Activated CD8-positive, alpha-beta memory T cell treated with anti-CD3 and anti-CD28 coated beads for 4 hours (primary cell): ENCODE results near the gene HTRA3.

Experiments used
- DNase-seq, 2 donors: peaks; one replicate each; pipeline ENCODE4 v3.0.0-alpha.2; 2020; ENCODE audit warnings: low read depth in 2 of 2

HTRA3 gene

GRCh38 chr4:8308856-8309771 is 39.6 kb downstream of the HTRA3 start:
- no peak for DNase-seq

DNA sequence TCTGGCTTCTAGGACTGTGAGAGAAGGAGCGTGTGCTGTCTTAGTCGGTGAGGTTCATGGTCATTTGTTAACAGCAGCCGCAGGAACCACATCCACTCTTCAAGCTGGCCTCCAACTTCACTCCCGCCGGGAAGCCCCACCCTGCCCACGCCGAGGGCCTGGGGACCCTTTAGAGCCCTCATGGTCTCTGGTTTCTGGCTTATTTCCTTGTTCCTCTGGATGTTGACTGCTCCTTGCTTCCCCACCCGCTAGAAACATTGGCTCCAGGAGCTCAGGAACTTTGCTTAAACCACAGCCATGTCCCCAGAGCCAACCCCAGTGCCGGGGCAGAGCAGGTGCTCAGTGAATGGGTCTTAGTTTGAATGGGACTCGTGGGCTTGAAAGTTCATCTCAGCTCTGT is 40.8 kb downstream of the HTRA3 start:
- DNase-seq = no peak

DNA sequence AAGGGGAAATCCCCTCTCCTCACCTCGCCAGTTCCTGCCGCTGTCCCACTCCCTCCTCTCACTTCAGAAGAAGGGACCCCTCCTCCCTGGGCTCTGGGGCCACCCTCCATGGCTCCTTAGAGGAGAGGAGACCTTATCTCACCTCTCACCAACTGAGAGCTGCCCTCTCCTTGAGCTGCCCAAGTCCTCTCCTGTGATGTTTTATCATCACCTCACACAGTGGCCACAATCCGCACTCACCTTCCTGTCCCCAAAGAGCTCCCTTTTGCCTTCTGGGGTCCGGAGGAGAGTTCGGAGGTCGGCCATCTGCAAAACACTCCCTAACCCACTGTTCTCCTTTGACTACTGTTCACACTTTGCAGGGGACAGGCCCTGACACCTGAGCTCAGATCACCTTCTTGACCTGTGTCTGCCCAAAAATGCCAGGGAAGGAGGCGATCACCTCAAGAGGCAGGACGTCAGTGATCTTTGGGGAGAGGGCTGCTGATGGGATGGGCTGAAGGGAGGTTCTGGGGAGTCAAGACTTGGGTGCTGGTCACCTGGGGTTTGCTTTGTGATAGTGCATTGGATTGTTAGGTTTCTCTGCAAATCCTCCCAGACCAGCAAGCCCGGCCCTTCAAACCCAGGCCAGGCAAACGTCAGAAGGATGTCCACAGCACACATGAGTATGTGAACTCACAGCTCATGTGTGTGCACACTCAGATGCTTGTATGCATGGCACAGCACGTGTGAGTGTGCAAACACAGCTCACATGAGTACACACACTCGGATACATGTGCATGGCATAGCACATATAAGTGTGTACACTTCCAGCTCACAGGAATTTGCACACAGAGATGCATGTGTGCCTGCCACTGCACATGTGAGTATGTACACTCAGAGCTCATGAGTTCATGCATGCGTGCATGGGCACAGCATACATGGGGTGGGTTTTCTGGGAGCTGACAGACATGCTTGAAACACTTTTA is 41.8 kb downstream of the HTRA3 start:
- DNase-seq = no peak

DNA sequence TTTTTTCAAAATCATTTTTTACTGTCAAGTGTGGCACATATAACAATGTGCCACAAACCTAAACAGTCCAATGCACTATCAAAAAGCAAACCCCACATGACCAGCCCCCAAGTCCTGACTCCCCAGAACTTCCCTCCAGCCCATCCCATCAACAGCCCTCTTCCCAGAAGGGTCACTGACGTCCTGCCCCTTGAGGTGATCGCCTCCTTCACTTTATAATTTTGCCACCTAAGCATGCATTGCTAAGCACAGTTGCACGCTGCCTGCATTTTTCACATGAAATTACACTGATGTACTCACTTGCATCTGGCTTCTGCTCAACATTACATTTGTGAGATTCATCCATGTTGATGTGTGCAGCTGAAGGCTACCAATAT is 42.5 kb downstream of the HTRA3 start:
- DNase-seq = no peak

GRCh38 chr4:8312976-8313375 is 43.4 kb downstream of the HTRA3 start:
- DNase-seq = no peak

DNA sequence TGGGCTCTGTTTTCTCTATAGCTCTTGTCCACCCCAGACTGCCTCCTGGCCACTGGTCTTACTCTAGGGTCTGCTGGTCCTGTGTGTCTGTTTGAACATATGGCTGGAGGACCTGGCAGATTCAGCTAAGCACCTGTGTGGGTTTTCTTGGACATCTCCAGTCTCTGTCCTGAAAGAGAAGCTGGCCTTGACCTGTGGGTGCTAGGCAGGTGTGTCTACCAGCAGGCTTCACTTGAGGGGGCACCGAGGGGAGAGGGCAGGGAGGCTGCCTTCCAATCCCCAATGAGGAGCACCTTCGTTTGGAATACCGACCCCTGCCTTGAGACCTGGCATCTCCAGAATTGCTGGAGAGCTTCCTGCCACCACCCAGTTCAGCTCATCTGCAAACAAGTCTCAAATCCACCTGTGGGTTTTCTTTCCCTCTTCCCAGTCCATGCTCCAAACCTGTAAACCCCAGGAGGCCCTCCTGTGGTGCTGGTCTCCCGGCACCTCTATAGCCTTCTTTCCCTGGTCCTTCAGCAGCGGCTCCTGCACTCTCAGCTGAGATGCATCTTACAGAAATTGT is 45.2 kb downstream of the HTRA3 start:
- DNase-seq = no peak

- DNase-seq = no peak
These were observed 46.1 kb downstream of the HTRA3 start for GRCh38 chr4:8315435-8316250.

GRCh38 chr4:8316251-8316771 is 46.8 kb downstream of the HTRA3 start:
- DNase-seq = no peak

DNA sequence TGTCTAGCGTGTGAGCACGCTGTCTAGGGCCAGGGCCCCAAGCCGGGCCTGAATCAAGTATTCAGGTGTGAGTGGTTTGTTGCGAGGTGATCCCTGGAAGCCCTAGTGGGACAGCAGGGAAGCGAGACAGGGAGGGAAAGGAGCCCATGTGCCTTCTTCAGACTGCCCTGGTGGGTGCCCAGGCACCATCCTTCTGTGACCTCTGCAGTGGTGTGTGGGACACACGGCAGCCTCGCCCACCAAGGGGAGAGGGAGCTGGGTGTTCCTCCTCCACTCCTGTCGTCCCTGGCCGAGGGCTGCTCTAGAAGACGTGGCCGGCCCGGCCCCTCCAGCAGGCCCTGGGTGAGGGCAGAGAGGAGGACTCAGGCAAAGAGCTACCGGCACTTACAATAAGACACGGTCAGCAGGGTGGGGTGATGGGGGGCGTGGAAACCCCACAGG is 47.4 kb downstream of the HTRA3 start:
- no peak for DNase-seq

- DNase-seq = no peak
These were observed 47.9 kb downstream of the HTRA3 start for GRCh38 chr4:8317474-8317873.

DNA sequence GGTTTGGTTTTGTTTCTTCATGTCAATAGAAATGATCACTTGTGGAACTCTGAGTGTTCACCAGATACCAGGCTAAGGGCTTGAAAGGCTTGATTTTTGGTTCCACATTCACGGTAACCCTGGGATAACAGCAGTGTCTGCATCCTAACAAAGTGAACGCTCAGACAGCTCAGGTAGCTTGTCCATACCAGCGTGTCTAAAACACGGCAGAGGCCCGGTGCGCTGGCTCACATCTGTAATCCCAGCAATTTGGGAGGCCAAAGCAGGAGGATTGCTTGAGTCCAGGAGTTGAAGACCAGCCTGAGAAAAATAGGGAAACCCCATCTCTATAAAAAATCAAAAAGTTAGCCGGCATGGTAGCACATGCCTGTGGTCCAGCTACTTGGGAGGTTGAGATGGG is 49.0 kb downstream of the HTRA3 start:
- DNase-seq = no peak

- no peak for DNase-seq
These were observed 49.5 kb downstream of the HTRA3 start for GRCh38 chr4:8319061-8319460.

- no peak for DNase-seq
These were observed 50.3 kb downstream of the HTRA3 start for GRCh38 chr4:8319731-8320385.

GRCh38 chr4:8320386-8320750 is 50.8 kb downstream of the HTRA3 start:
- no peak for DNase-seq

GRCh38 chr4:8321220-8321619 is 51.7 kb downstream of the HTRA3 start:
- DNase-seq = no peak

DNA sequence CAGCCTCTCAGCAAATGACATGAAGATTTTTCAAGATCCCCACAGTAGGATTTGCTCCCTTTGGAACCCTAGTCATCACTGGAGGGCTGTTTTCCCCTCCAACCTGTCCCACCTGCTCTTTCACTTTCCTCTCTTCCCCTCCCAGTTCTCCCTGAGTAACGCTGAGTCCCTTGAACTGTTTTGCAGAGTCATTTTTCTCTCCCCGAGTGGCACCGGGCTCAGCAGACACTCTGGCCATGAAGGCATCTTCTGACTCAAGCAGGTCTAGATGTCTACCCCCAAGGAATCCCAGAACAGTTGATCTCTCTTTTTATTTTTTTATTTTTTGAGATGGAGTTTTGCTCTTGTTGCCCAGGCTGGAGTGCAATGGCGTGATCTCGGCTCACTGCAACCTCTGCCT is 52.2 kb downstream of the HTRA3 start:
- no peak for DNase-seq

GRCh38 chr4:8322794-8323704 is 53.5 kb downstream of the HTRA3 start:
- no peak for DNase-seq

GRCh38 chr4:8323947-8324555 is 54.5 kb downstream of the HTRA3 start:
- no peak for DNase-seq

DNA sequence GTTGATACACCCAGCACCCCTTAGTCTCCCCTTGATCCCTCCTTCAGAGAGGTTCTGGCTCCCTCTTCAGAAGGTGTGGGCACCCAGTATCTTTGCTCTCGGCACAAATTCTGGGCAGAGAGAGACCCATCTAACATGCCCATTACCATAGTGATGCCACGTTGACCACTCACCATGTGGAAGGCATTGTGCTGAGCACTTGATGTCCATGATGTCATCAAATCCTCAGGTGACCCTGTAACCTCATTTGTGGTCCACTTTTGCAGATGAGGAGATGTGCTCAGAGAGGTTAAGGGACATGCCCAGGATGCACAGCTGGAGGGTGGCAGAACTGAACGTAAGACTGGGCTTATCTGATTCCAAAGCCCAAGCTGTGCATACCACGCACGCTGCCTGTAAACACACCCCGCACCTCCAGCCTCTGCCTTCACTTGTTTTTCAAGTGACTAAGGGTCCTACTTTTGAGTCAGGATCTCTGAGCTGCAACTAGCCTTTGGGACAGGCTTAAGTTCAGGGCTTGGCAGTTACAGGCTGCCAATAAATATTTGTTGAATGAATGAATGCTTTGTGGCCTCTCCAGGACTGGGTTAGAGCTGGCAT is 55.2 kb downstream of the HTRA3 start:
- DNase-seq = no peak
